Hepatocyte (in vitro differentiated cells): ENCODE results near the gene MAGI2.

ENCODE experiments used
- EZH2 ChIP-seq: fragments of 200-600 bp; sonication (generic); IDR thresholded peaks from 2 replicates; pipeline ENCODE4 v1.6.1; 2016; ENCODE audit warnings: antibody characterized with exemption, mild to moderate bottlenecking, borderline replicate concordance
- TF ChIP-seq, protein P1 (sequence below): fragments of 200-600 bp; sonication (generic); IDR thresholded peaks from 2 replicates; pipeline ENCODE4 v1.5.1; 2016; ENCODE audit warnings: antibody characterized with exemption, mild to moderate bottlenecking; ENCODE audit not compliant: poor library complexity

DNA sequence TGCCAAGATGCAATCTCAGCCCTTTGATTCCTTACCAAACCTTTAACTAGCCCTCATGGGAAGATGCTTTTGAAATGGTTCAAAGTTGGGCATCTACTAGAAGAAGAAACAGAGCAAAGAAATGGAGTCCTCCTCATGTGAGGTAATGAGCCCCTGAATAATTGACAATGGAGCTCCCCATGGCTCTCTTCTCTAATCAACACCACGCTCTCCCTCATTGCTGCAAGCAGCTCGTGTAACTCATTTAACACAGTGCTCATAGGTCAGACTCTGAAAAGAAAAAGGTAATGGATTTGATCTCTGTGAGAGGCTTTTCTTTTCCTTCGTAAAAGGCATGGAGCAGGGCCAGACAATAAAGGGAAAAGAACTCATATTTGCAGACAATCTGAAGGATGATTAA lies 1342.1 kb downstream of the MAGI2 start:
- TF ChIP-seq, protein P1, sequence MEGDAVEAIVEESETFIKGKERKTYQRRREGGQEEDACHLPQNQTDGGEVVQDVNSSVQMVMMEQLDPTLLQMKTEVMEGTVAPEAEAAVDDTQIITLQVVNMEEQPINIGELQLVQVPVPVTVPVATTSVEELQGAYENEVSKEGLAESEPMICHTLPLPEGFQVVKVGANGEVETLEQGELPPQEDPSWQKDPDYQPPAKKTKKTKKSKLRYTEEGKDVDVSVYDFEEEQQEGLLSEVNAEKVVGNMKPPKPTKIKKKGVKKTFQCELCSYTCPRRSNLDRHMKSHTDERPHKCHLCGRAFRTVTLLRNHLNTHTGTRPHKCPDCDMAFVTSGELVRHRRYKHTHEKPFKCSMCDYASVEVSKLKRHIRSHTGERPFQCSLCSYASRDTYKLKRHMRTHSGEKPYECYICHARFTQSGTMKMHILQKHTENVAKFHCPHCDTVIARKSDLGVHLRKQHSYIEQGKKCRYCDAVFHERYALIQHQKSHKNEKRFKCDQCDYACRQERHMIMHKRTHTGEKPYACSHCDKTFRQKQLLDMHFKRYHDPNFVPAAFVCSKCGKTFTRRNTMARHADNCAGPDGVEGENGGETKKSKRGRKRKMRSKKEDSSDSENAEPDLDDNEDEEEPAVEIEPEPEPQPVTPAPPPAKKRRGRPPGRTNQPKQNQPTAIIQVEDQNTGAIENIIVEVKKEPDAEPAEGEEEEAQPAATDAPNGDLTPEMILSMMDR = no peak
- no peak for TF ChIP-seq EZH2
